ENCODE results near the gene PISD.

PISD gene

GRCh38 chr22:31605851-31606585, 56.0 kb downstream of the PISD start:
- H3K4me3 ChIP-seq (replicated peaks; ENCODE audit: low read depth, low read length): no peak overlapping the region
- TF ChIP-seq, protein P1, sequence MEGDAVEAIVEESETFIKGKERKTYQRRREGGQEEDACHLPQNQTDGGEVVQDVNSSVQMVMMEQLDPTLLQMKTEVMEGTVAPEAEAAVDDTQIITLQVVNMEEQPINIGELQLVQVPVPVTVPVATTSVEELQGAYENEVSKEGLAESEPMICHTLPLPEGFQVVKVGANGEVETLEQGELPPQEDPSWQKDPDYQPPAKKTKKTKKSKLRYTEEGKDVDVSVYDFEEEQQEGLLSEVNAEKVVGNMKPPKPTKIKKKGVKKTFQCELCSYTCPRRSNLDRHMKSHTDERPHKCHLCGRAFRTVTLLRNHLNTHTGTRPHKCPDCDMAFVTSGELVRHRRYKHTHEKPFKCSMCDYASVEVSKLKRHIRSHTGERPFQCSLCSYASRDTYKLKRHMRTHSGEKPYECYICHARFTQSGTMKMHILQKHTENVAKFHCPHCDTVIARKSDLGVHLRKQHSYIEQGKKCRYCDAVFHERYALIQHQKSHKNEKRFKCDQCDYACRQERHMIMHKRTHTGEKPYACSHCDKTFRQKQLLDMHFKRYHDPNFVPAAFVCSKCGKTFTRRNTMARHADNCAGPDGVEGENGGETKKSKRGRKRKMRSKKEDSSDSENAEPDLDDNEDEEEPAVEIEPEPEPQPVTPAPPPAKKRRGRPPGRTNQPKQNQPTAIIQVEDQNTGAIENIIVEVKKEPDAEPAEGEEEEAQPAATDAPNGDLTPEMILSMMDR (IDR thresholded peaks at IDR 0.05; ENCODE audit: low read length, missing control alignments): no peak
- no peak for DNase-seq (ENCODE audit: low read depth)

- no peak for DNase-seq (ENCODE audit: low read depth)
- no peak overlapping the region for H3K4me3 ChIP-seq (replicated peaks; ENCODE audit: low read depth, low read length)
- TF ChIP-seq, protein P1 (IDR thresholded peaks at IDR 0.05; ENCODE audit: low read length, missing control alignments): no peak
Measured at GRCh38 chr22:31604746-31605705, 57.0 kb downstream of the PISD start.

DNA sequence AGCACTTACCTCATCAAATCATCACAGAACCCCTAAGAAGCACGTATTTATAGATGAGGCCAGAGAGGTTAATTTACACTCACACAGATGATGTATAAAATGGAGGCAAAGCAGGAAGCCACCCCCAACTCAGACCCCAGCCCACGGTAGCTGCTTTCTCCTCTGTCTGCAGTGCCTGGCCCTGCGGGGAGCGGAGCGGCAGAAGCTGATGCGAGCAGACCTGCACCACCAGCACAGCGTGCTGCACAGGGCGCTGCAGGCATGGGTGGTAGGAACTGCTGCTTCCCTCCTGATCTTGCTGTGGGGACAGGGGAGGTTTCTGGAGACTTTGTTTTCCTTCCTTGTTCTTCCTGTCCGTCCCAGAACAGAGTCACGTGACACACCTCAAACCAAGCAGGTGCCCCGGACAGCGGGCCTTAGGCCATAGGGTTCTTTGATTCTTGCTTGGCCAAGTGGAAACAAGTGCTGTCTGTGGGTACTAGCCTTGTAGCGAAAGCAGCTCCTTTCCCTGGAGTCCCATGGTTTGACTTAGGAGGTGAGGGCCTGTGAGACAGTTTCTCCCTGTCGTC, 57.8 kb downstream of the PISD start:
- H3K4me3 ChIP-seq (replicated peaks; ENCODE audit: low read depth, low read length): no peak overlapping the region
- TF ChIP-seq, protein P1 (IDR thresholded peaks at IDR 0.05; ENCODE audit: low read length, missing control alignments): no peak
- no peak for DNase-seq (ENCODE audit: low read depth)

- TF ChIP-seq, protein P1 (IDR thresholded peaks at IDR 0.05; ENCODE audit: low read length, missing control alignments): no peak
- no peak overlapping the region for H3K4me3 ChIP-seq (replicated peaks; ENCODE audit: low read depth, low read length)
- no peak for DNase-seq (ENCODE audit: low read depth)
Measured at GRCh38 chr22:31603574-31603973, 58.4 kb downstream of the PISD start.

DNA sequence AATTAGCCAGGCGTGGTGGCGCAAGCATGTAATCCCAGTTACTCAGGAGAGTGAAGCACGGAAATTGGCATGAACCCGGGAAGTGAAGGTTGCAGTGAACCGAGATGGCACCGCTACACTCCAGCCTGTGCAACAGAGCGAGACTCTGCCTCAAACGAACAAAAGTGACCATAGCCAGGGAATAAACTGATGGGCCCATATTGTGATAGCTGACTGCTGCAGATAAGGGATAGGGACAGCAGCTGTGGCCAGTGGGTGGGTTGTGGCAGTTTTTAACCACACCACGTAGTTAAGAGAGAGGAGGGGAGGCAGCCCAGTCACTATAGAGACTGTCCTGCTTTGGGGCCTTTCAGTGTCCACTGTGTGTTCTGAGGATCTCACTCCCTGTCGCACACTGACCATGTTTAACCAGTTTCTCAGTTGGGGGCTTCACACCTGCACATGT, 58.9 kb downstream of the PISD start:
- TF ChIP-seq, protein P1 (IDR thresholded peaks at IDR 0.05; ENCODE audit: low read length, missing control alignments): no peak

GRCh38 chr22:31602259-31602952, 59.6 kb downstream of the PISD start:
- TF ChIP-seq, protein P1 (IDR thresholded peaks at IDR 0.05; ENCODE audit: low read length, missing control alignments): no peak
- peak; percentile 97 for DNase-seq (ENCODE audit: low read depth)
- no peak overlapping the region for H3K4me3 ChIP-seq (replicated peaks; ENCODE audit: low read depth, low read length)

More for the DNA sequence above, 58.9 kb downstream of the PISD start:
- H3K4me3 ChIP-seq (replicated peaks; ENCODE audit: low read depth, low read length): no peak overlapping the region
- DNase-seq (ENCODE audit: low read depth): no peak

Measured in fibroblast of pulmonary artery (primary cell).